Spleen (tissue), 7 donors: ENCODE measurements around the gene HDAC3.

Experiments used
- POLR2A ChIP-seq, 3 donors: fragments of 450-650 bp; IDR thresholded peaks; one replicate each; pipeline ENCODE4 v1.5.1; 2017; ENCODE audit warnings: antibody characterized with exemption in 3 of 3, mild to moderate bottlenecking in 1 of 3
- POLR2AphosphoS5 ChIP-seq, 3 donors: sonication (generic); formaldehyde crosslinking; IDR thresholded peaks; one replicate each; pipeline ENCODE4 v1.5.1; 2017; ENCODE audit warnings: antibody characterized with exemption in 3 of 3
- TF ChIP-seq, protein P1 (sequence below), 11 experiments: fragments of 200-600 bp in 7 of 11; fragments of 450-650 bp in 4 of 11; sonication (generic) in 4 of 11; IDR thresholded peaks in 8 of 11; conservative IDR thresholded peaks in 3 of 11; 1 replicate in 7 of 11; 2 replicates in 4 of 11; pipeline versions ENCODE4 v1.4.0 to v1.8.0; 2016 to 2021; ENCODE audit warnings: antibody characterized with exemption in 11 of 11, inconsistent platforms in 4 of 11, mild to moderate bottlenecking in 1 of 11
- donor health status: DM: no; HTN: no; CAD: no; lungs with moderate emphysema.
- donor health status: DM: no; HTN: no; CAD: no.
- donor health status: DM: no; HTN: no; CAD: no.

DNA sequence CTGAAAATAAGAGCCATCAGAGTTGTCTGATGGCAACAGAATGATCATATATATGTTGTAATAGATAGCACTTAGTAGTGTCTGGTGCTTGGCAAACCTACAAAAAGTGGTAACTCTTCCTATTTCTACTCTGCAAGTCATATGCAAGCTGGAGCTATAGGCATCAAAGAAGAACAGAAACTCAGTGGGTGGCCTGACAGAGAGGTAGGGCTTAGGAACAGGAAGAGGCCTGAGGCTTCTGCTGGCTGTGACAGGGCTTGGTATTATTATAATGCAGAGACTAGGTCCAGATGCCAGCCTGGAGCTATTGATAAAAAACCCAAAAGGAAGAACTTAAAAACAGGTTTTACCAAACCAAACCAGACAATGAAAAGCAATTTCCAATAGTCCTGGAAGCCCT lies 13.5 kb downstream of the HDAC3 start:
- TF ChIP-seq POLR2AphosphoS5 (IDR thresholded peaks at IDR 0.05) = no peak
- TF ChIP-seq, protein P1, sequence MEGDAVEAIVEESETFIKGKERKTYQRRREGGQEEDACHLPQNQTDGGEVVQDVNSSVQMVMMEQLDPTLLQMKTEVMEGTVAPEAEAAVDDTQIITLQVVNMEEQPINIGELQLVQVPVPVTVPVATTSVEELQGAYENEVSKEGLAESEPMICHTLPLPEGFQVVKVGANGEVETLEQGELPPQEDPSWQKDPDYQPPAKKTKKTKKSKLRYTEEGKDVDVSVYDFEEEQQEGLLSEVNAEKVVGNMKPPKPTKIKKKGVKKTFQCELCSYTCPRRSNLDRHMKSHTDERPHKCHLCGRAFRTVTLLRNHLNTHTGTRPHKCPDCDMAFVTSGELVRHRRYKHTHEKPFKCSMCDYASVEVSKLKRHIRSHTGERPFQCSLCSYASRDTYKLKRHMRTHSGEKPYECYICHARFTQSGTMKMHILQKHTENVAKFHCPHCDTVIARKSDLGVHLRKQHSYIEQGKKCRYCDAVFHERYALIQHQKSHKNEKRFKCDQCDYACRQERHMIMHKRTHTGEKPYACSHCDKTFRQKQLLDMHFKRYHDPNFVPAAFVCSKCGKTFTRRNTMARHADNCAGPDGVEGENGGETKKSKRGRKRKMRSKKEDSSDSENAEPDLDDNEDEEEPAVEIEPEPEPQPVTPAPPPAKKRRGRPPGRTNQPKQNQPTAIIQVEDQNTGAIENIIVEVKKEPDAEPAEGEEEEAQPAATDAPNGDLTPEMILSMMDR (IDR thresholded peaks at IDR 0.05 in 8 of 11, conservative IDR thresholded peaks at IDR 0.05 in 3 of 11) = no peak
- TF ChIP-seq POLR2A (IDR thresholded peaks at IDR 0.05) = no peak
